B cell (primary cell): ENCODE results near the gene CFAP54. TPM values are rescaled to one million over a fixed set of nuclear protein-coding genes. Genes with fewer than 3 reads are reported as not detected.

Source experiments
- ATAC-seq: fragments of 200-7000 bp; cut with Tn5 transposase; one replicate; pipeline ENCODE4 v1.10.0; 2021; ENCODE audit warnings: low read depth, mild to moderate bottlenecking, moderate number of reproducible peaks, moderate library complexity
- CTCF ChIA-PET: fragments of 350-600 bp; sonication (Branson Sonifier 250); formaldehyde crosslinking; loops from one replicate; lab custom pipeline; 2021; ENCODE audit warnings: antibody characterized with exemption, inconsistent platforms; lab: Charles Lee
- POLR2A ChIA-PET: fragments of 350-600 bp; sonication (Branson Sonifier 250); formaldehyde crosslinking; loops from one replicate; lab custom pipeline; 2021; ENCODE audit warnings: antibody characterized with exemption; lab: Charles Lee
- DNase-seq: peaks from one replicate; pipeline ENCODE4 v3.0.0; 2013
- H2AFZ ChIP-seq: 2 replicates; pipeline ENCODE4 v1.6.1; 2012; ENCODE audit warnings: mild to moderate bottlenecking, low read depth, low read length; ENCODE audit not compliant: insufficient read depth, poor library complexity, severe bottlenecking
- H3K27ac ChIP-seq, 2 donors: 1 replicate in 1 of 2; 2 replicates in 1 of 2; pipeline ENCODE4 v1.5.1; 2012 to 2013; ENCODE audit warnings: low read length in 2 of 2, mild to moderate bottlenecking in 2 of 2, moderate library complexity in 1 of 2
- H3K27me3 ChIP-seq, 4 experiments: fragments of 200-600 bp in 1 of 4; sonication (generic) in 1 of 4; replicated peaks in 1 of 4; 1 replicate in 2 of 4; 2 replicates in 2 of 4; pipeline versions ENCODE4 v1.6.1 to v1.7.0; 2013 to 2016; ENCODE audit warnings: low read length in 3 of 4, mild to moderate bottlenecking in 2 of 4, mixed read lengths in 1 of 4, moderate library complexity in 1 of 4; ENCODE audit not compliant: insufficient read depth in 4 of 4, control insufficient read depth in 3 of 4; ENCODE audit errors: control extremely low read depth in 1 of 4
- H3K36me3 ChIP-seq, 2 experiments: replicated peaks in 1 of 2; 1 replicate in 1 of 2; 2 replicates in 1 of 2; pipeline versions ENCODE4 v1.6.1 to v1.7.1; 2013; ENCODE audit warnings: low read length in 1 of 2; ENCODE audit not compliant: insufficient read depth in 2 of 2, control insufficient read depth in 1 of 2; ENCODE audit errors: control extremely low read depth in 1 of 2, extremely low read depth in 1 of 2
- H3K4me1 ChIP-seq, 2 donors: fragments of 200-600 bp in 1 of 2; sonication (generic) in 1 of 2; 1 replicate in 1 of 2; 2 replicates in 1 of 2; pipeline versions ENCODE4 v1.5.1 to v1.6.1; 2013 to 2017; ENCODE audit warnings: low read length in 2 of 2; ENCODE audit not compliant: control insufficient read depth in 2 of 2, insufficient read depth in 2 of 2
- H3K4me2 ChIP-seq: replicated peaks from 2 replicates; pipeline ENCODE3; 2012; ENCODE audit warnings: mild to moderate bottlenecking, low read depth, low read length; ENCODE audit not compliant: poor library complexity, severe bottlenecking
- H3K4me3 ChIP-seq, 5 experiments: fragments of 200-600 bp in 1 of 5; sonication (generic) in 1 of 5; 1 replicate in 3 of 5; 2 replicates in 2 of 5; pipeline versions ENCODE4 v1.5.1 to v1.7.0; 2011 to 2016; ENCODE audit warnings: low read length in 4 of 5, mild to moderate bottlenecking in 4 of 5, low read depth in 2 of 5, control low read depth in 1 of 5, moderate library complexity in 1 of 5; ENCODE audit not compliant: insufficient read depth in 1 of 5; ENCODE audit errors: control extremely low read depth in 1 of 5, extremely low read depth in 1 of 5
- H3K79me2 ChIP-seq: fragments of 200-600 bp; sonication (generic); one replicate; pipeline ENCODE4 v1.6.0; 2016; ENCODE audit warnings: low read length; ENCODE audit not compliant: control insufficient read depth, insufficient read depth
- H3K9ac ChIP-seq: fragments of 200-600 bp; sonication (generic); 2 replicates; pipeline ENCODE4 v1.6.1; 2017; ENCODE audit warnings: mild to moderate bottlenecking, low read length, moderate library complexity
- H3K9me3 ChIP-seq, 3 donors: one replicate each; pipeline versions ENCODE4 v1.6.1 to v1.7.1; 2013; ENCODE audit warnings: low read length in 2 of 3; ENCODE audit not compliant: control insufficient read depth in 2 of 3, insufficient read depth in 1 of 3; ENCODE audit errors: control extremely low read depth in 1 of 3
- H4K20me1 ChIP-seq: 2 replicates; pipeline ENCODE4 v1.6.0; 2012; ENCODE audit warnings: mild to moderate bottlenecking, low read length; ENCODE audit not compliant: insufficient read depth, control insufficient read depth, poor library complexity, severe bottlenecking
- H3K27ac Mint-ChIP-seq: one replicate; pipeline ENCODE4 v1.8.0; 2021; ENCODE audit warnings: mixed read lengths
- H3K27me3 Mint-ChIP-seq: one replicate; pipeline ENCODE4 v1.8.0; 2021; ENCODE audit warnings: mixed read lengths
- H3K4me1 Mint-ChIP-seq: one replicate; pipeline ENCODE4 v1.8.0; 2021; ENCODE audit warnings: mixed read lengths
- H3K4me3 Mint-ChIP-seq: one replicate; pipeline ENCODE4 v1.8.0; 2021; ENCODE audit warnings: mixed read lengths
- H3K9me3 Mint-ChIP-seq: one replicate; pipeline ENCODE4 v1.8.0; 2022; ENCODE audit warnings: mixed read lengths; ENCODE audit not compliant: insufficient read depth
- EZH2 ChIP-seq: IDR thresholded peaks from 2 replicates; pipeline ENCODE4 v1.6.1; 2012; ENCODE audit warnings: borderline replicate concordance, low read depth, mild to moderate bottlenecking, moderate library complexity, low read length; ENCODE audit not compliant: insufficient read depth, poor library complexity, severe bottlenecking
- WGBS: methylation state at CpG from one replicate; pipeline ENCODE4 v1.1.5; 2013; ENCODE audit warnings: missing lambda C conversion rate; ENCODE audit not compliant: insufficient coverage; 5-methylcytosine and 5-hydroxymethylcytosine counted together
- intact Hi-C: fragments of 100-400 bp; cut with micrococcal nuclease; formaldehyde crosslinking; loops from one replicate; pipeline ENCODE4 v1.10.0; 2022
- polyA plus RNA-seq: library from polyadenylated mRNA; depleted of rRNA; stranded (reverse); fragments of >200 nt; gene quantifications from 2 replicates; pipeline ENCODE4 v1.2.3, GENCODE V29; 2012
- total RNA-seq, 2 donors: library from RNA; stranded (reverse); fragments of 120-200 nt in 1 of 2; gene quantifications; 1 replicate in 1 of 2; 2 replicates in 1 of 2; pipeline versions ENCODE4 v1.2.3 to v1.2.4, GENCODE V29; 2013 to 2022
- TF ChIP-seq, protein P1 (sequence below): fragments of 200-600 bp; IDR thresholded peaks from one replicate; pipeline ENCODE4 v1.8.0; 2022; ENCODE audit warnings: antibody characterized with exemption, mild to moderate bottlenecking

CFAP54 gene
- total and polyA plus RNA-seq, 2 donors (not counting 1 experiment from before 2014, with no cell fraction given): 0.12 to 0.76 TPM

DNA sequence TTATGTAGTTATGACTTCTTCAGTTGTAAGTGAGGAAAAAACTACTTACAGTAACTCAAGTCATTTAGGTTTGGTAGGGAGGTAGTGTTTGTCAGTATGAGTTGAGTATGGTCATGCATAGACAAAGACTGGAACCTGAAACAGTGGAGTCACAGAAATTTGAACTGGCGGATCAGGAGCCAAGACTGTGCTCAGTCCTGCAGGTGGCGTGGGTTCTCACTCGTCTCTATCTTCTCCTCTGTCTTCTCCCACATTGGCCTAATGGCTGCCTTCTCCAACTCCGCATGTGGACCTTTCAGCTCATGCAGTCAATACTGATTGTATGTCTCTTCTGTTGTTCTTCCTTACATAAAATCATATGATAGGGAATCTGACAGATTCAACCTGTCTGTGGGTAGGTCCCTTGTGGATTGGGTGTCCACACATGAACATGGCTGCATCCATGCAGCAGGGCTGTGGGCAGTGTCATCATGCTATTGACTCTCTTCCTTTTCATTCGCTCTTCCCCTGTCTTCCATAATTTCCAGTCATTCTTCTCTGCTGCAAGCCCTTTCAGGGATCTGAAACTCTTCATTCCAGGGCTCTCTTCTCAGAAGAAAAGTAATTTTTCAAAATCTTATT, 338.9 kb downstream of the CFAP54 start:
- WGBS: 84% methylated on average over 2 of the region's 5 CpGs
- H3K4me1 ChIP-seq: no peaks in the 10 kb centered on the region
- H3K9me3 ChIP-seq: no peaks in the 10 kb centered on the region
- no peaks in the 10 kb centered on the region for H3K27me3 ChIP-seq
- intact Hi-C loops: no loop called here
- H3K4me1 Mint-ChIP-seq: no peaks in the 10 kb centered on the region
- no peak overlapping the region for H2AFZ ChIP-seq
- no peaks in the 10 kb centered on the region for H3K36me3 ChIP-seq
- H3K79me2 ChIP-seq: no peaks in the 10 kb centered on the region
- ATAC-seq (no peak), DNase-seq (no peak)
- H3K9ac ChIP-seq: no peak overlapping the region
- no peak overlapping the region for H3K27ac Mint-ChIP-seq
- POLR2A ChIA-PET: no interaction called here
- TF ChIP-seq EZH2: no peak
- TF ChIP-seq, protein P1, sequence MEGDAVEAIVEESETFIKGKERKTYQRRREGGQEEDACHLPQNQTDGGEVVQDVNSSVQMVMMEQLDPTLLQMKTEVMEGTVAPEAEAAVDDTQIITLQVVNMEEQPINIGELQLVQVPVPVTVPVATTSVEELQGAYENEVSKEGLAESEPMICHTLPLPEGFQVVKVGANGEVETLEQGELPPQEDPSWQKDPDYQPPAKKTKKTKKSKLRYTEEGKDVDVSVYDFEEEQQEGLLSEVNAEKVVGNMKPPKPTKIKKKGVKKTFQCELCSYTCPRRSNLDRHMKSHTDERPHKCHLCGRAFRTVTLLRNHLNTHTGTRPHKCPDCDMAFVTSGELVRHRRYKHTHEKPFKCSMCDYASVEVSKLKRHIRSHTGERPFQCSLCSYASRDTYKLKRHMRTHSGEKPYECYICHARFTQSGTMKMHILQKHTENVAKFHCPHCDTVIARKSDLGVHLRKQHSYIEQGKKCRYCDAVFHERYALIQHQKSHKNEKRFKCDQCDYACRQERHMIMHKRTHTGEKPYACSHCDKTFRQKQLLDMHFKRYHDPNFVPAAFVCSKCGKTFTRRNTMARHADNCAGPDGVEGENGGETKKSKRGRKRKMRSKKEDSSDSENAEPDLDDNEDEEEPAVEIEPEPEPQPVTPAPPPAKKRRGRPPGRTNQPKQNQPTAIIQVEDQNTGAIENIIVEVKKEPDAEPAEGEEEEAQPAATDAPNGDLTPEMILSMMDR: no peak
- no peaks in the 10 kb centered on the region for H3K9me3 Mint-ChIP-seq
- no peak overlapping the region for H3K4me2 ChIP-seq
- CTCF ChIA-PET: no interaction called here
- no peak overlapping the region for H3K4me3 Mint-ChIP-seq
- H4K20me1 ChIP-seq: no peaks in the 10 kb centered on the region
- no peak overlapping the region for H3K27ac ChIP-seq
- H3K27me3 Mint-ChIP-seq: no peaks in the 10 kb centered on the region
- H3K4me3 ChIP-seq: no peak overlapping the region

DNA sequence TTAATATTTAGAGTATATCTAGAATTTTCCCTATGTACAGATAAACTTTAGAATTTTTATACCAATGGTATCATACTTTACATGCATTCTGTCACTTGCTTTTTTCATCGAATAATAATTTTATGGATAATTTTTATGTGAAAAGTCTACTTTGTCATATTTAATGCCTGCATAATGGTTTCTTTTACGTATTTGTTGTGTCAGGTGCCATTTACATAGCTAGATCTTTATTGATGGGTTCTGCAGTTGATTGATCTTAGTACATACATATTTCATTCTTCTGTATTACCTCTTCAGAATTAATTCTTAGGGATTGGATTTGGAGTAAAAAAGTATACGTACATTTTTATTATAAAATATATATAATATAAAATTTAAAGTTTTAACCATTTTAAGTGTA, 340.0 kb downstream of the CFAP54 start:
- H3K27me3 ChIP-seq: no peaks in the 10 kb centered on the region
- Mint-ChIP-seq H3K27me3 (peaks cover 4% of the 10 kb centered on the region), H3K27ac (no peak overlapping the region), H3K4me3 (no peak overlapping the region), H3K4me1 (no peaks in the 10 kb centered on the region), H3K9me3 (no peaks in the 10 kb centered on the region)
- no peaks in the 10 kb centered on the region for H3K4me1 ChIP-seq
- CTCF ChIA-PET: no interaction called here
- no CpG with 5 or more reads among the region's 3 CpGs for WGBS
- H3K36me3 ChIP-seq: no peaks in the 10 kb centered on the region
- intact Hi-C loops: no loop called here
- no peak for DNase-seq
- no peak overlapping the region for H3K27ac ChIP-seq
- H3K9ac ChIP-seq: no peak overlapping the region
- H3K4me3 ChIP-seq: no peak overlapping the region
- POLR2A ChIA-PET: no interaction called here
- no peak overlapping the region for H3K4me2 ChIP-seq
- ATAC-seq: no peak
- no peak for TF ChIP-seq EZH2
- TF ChIP-seq, protein P1: no peak
- H4K20me1 ChIP-seq: no peaks in the 10 kb centered on the region
- H3K79me2 ChIP-seq: no peaks in the 10 kb centered on the region
- no peaks in the 10 kb centered on the region for H3K9me3 ChIP-seq
- H2AFZ ChIP-seq: no peak overlapping the region
